H1 (cell line): ENCODE data around the gene TYK2. TPM values are rescaled to one million over a fixed set of nuclear protein-coding genes. Genes with fewer than 3 reads are reported as not detected.
A peak's percentile ranks its signal among the peaks of the same experiment; 100 is the strongest.

Experiments used
- ASH2L ChIP-seq: fragments of 200-600, 300-600 bp; sonication (generic); IDR thresholded peaks from one replicate; pipeline ENCODE4 v1.7.1; 2017; ENCODE audit warnings: low read length
- BACH1 ChIP-seq: IDR thresholded peaks from 2 replicates; pipeline ENCODE4 v1.6.1; 2012; ENCODE audit warnings: low read length, improper control_type of control experiment
- BCL11A ChIP-seq, 2 experiments: IDR thresholded peaks; one replicate each; pipeline ENCODE4 v1.6.1; 2011; ENCODE audit warnings: low read depth in 2 of 2, low read length in 2 of 2, mild to moderate bottlenecking in 2 of 2
- BRCA1 ChIP-seq: IDR thresholded peaks from 2 replicates; pipeline ENCODE4 v1.6.1; 2012; ENCODE audit warnings: low read depth, low read length, improper control_type of control experiment
- CBX5 ChIP-seq: fragments of 300-800, 300-1000 bp; sonication (generic); IDR thresholded peaks from 2 replicates; pipeline ENCODE4 v1.7.1; 2016; ENCODE audit warnings: antibody characterized with exemption, low read length, low read depth
- CEBPB ChIP-seq: IDR thresholded peaks from 2 replicates; pipeline ENCODE4 v1.6.1; 2012; ENCODE audit warnings: low read depth, low read length
- CHD1 ChIP-seq: IDR thresholded peaks from 2 replicates; pipeline ENCODE4 v1.6.1; 2012; ENCODE audit warnings: low read depth, low read length, improper control_type of control experiment
- CTCF ChIP-seq, 3 experiments: IDR thresholded peaks; 1 replicate in 2 of 3; 2 replicates in 1 of 3; pipeline versions ENCODE4 v1.5.1 to v1.6.1; 2011; ENCODE audit warnings: low read length in 3 of 3, mild to moderate bottlenecking in 3 of 3, inconsistent platforms in 2 of 3, low read depth in 1 of 3, moderate library complexity in 1 of 3; ENCODE audit not compliant: insufficient read depth in 1 of 3; ENCODE audit errors: control extremely low read depth in 1 of 3
- EGR1 ChIP-seq: IDR thresholded peaks from 2 replicates; pipeline ENCODE4 v1.6.1; 2011; ENCODE audit warnings: low read depth, low read length, borderline replicate concordance
- EP300 ChIP-seq, 2 experiments: IDR thresholded peaks; 1 replicate in 1 of 2; 2 replicates in 1 of 2; pipeline ENCODE4 v1.6.1; 2011 to 2012; ENCODE audit warnings: low read depth in 2 of 2, low read length in 2 of 2, mild to moderate bottlenecking in 2 of 2, borderline replicate concordance in 1 of 2, inconsistent platforms in 1 of 2, moderate library complexity in 1 of 2
- HDAC2 ChIP-seq, 2 experiments: fragments of 300-600 bp in 1 of 2; sonication (generic) in 1 of 2; IDR thresholded peaks; 2 replicates each; pipeline ENCODE4 v1.6.1; 2011 to 2012; ENCODE audit warnings: low read depth in 2 of 2, low read length in 2 of 2, mild to moderate bottlenecking in 2 of 2, moderate library complexity in 2 of 2, borderline replicate concordance in 1 of 2, inconsistent platforms in 1 of 2
- JUND ChIP-seq: IDR thresholded peaks from 2 replicates; pipeline ENCODE4 v1.6.1; 2011; ENCODE audit warnings: mild to moderate bottlenecking, improper control_type of control experiment, low read length
- KDM5A ChIP-seq: fragments of 200-600 bp; IDR thresholded peaks from 2 replicates; pipeline ENCODE4 v1.7.1; 2012; ENCODE audit warnings: mild to moderate bottlenecking, low read length, inconsistent platforms, mixed read lengths
- NANOG ChIP-seq: IDR thresholded peaks from 2 replicates; pipeline ENCODE4 v1.6.1; 2011; ENCODE audit warnings: low read length, low read depth, mild to moderate bottlenecking, inconsistent platforms; ENCODE audit not compliant: insufficient read depth, poor library complexity, severe bottlenecking
- NRF1 ChIP-seq: IDR thresholded peaks from 2 replicates; pipeline ENCODE4 v1.6.1; 2011; ENCODE audit warnings: mild to moderate bottlenecking, low read depth, low read length, improper control_type of control experiment
- POLR2A ChIP-seq, 2 experiments: IDR thresholded peaks; 1 replicate in 1 of 2; 2 replicates in 1 of 2; pipeline ENCODE4 v1.6.1; 2011; ENCODE audit warnings: low read depth in 2 of 2, low read length in 2 of 2, mild to moderate bottlenecking in 2 of 2; ENCODE audit errors: control extremely low read depth in 1 of 2
- POLR2AphosphoS5 ChIP-seq: IDR thresholded peaks from 2 replicates; pipeline ENCODE4 v1.6.1; 2011; ENCODE audit warnings: low read depth, low read length
- RAD21 ChIP-seq, 2 experiments: IDR thresholded peaks in 1 of 2; conservative IDR thresholded peaks in 1 of 2; 2 replicates each; pipeline ENCODE4 v1.6.1; 2011; ENCODE audit warnings: low read depth in 2 of 2, low read length in 2 of 2, improper control_type of control experiment in 1 of 2, inconsistent platforms in 1 of 2, mild to moderate bottlenecking in 1 of 2, moderate library complexity in 1 of 2
- RNF2 ChIP-seq: fragments of 200-900, 300-1000 bp; sonication (generic); IDR thresholded peaks from 2 replicates; pipeline ENCODE4 v1.7.1; 2016; ENCODE audit warnings: borderline replicate concordance, low read depth, mild to moderate bottlenecking, antibody characterized with exemption, low read length; ENCODE audit not compliant: poor library complexity, severe bottlenecking; ENCODE audit errors: missing control alignments
- SIRT6 ChIP-seq: IDR thresholded peaks from one replicate; pipeline ENCODE4 v1.7.1; 2012; ENCODE audit warnings: low read length, inconsistent platforms
- SP4 ChIP-seq: IDR thresholded peaks from 2 replicates; pipeline ENCODE4 v1.6.1; 2012; ENCODE audit warnings: low read length, inconsistent platforms
- TEAD4 ChIP-seq: IDR thresholded peaks from 2 replicates; pipeline ENCODE4 v1.6.1; 2012; ENCODE audit warnings: low read depth, low read length, inconsistent platforms, mixed read lengths
- polyA plus RNA-seq, 7 experiments: library from polyadenylated mRNA; depleted of rRNA in 3 of 7; stranded (reverse) in 5 of 7; unstranded in 2 of 7; fragments of >200 nt in 5 of 7; fragments of 200-250 nt in 2 of 7; gene quantifications; 1 replicate in 5 of 7; 2 replicates in 1 of 7; 4 replicates in 1 of 7; pipeline versions ENCODE4 v1.2.1 to v1.2.3, GENCODE V29; 2011 to 2013; ENCODE audit warnings: missing spikeins in 2 of 7, mixed read lengths in 2 of 7
- total RNA-seq: library from RNA; stranded (reverse); fragmentation: NEBNext Ultra II Directional; extraction: Animal tissue kit (Norgen Biotek cat#: 25700); gene quantifications from 2 replicates; pipeline ENCODE4 v1.2.1, GENCODE V29; 2021

Gene TYK2
- total and polyA plus RNA-seq, 2 of the 8 experiments (the other 6 are each of a cell fraction or from before 2014, with no cell fraction given): 32.1 to 40.8 TPM

GRCh38 chr19:10419646-10420443, 39.5 kb upstream of the TYK2 start (continued):
- TF ChIP-seq CTCF (IDR thresholded peaks at IDR 0.05; ENCODE audit: control extremely low read depth in 1 of 3, insufficient read depth in 1 of 3, low read depth in 1 of 3, low read length in 3 of 3) (no peak), RNF2 (peak; percentile 33), HDAC2 (IDR thresholded peaks at IDR 0.05; ENCODE audit: borderline replicate concordance in 1 of 2, low read depth in 2 of 2, low read length in 2 of 2) (peak; percentile 26 to 40; a peak in 1 of 4 replicates), BRCA1 (no peak), RAD21 (IDR thresholded peaks at IDR 0.05 in 1 of 2, conservative IDR thresholded peaks at IDR 0.05 in 1 of 2; ENCODE audit: low read depth in 2 of 2, low read length in 2 of 2) (no peak), EP300 (IDR thresholded peaks at IDR 0.05; ENCODE audit: borderline replicate concordance in 1 of 2, low read depth in 2 of 2, low read length in 2 of 2) (no peak; a peak in 1 of 3 replicates), NANOG (no peak), POLR2A (IDR thresholded peaks at IDR 0.05; ENCODE audit: control extremely low read depth in 1 of 2, low read depth in 2 of 2, low read length in 2 of 2) (no peak), JUND (no peak), SIRT6 (no peak), CEBPB (no peak), KDM5A (no peak), BACH1 (peak; percentile 10; the same call in 1 of the 2 replicates), CHD1 (no peak), ASH2L (no peak), BCL11A (IDR thresholded peaks at IDR 0.05; ENCODE audit: low read depth in 2 of 2, low read length in 2 of 2) (no peak), TEAD4 (no peak), NRF1 (no peak), POLR2AphosphoS5 (no peak), EGR1 (peak; percentile 100), CBX5 (no peak), SP4 (0 out of 2 replicates have a peak, but pooled peaks have one; percentile 66)
